A549 (cell line): ENCODE data around the gene SPAG6. TPM values are rescaled to one million over a fixed set of nuclear protein-coding genes. Genes with fewer than 3 reads are reported as not detected.

ENCODE experiments used
- ATAC-seq, 2 experiments: fragments of 200-7000 bp in 1 of 2; fragments of >200 bp in 1 of 2; cut with Nextera tagmentation in 1 of 2; cut with Tn5 transposase in 1 of 2; 3 replicates each; pipeline versions ENCODE4 v1.8.0 to v1.9.1; 2018 to 2020; ENCODE audit warnings: mild to moderate bottlenecking in 1 of 2, moderate library complexity in 1 of 2
- CTCF ChIA-PET: fragments of 300-600 bp; sonication (Branson Sonifier 250); formaldehyde crosslinking; extraction: SDS; loops from one replicate; lab custom pipeline; 2021; ENCODE audit warnings: antibody characterized with exemption, inconsistent platforms; lab: Yijun Ruan, JAX
- POLR2A ChIA-PET: fragments of 350-600 bp; formaldehyde crosslinking; extraction: SDS; loops from one replicate; lab custom pipeline; 2021; ENCODE audit warnings: antibody characterized with exemption, inconsistent platforms; lab: Yijun Ruan, JAX
- DNase-seq, 2 experiments: peaks; one replicate each; pipeline versions ENCODE4 v3.0.0 to v3.0.0-alpha.2; 2011 to 2016; ENCODE audit warnings: low read depth in 1 of 2, low spot score in 1 of 2
- FAIRE-seq: peaks from 2 replicates; lab custom pipeline; 2011; peaks lifted over from hg19 to GRCh38; lab: Jason Lieb, UNC
- H3K27ac ChIP-seq, 2 experiments: fragments of >200 bp; sonication (Bioruptor Twin); formaldehyde crosslinking; 3 replicates each; pipeline ENCODE4 v1.5.1; 2016 to 2017
- H3K4me1 ChIP-seq: fragments of >200 bp; sonication (Bioruptor Twin); formaldehyde crosslinking; 3 replicates; pipeline ENCODE4 v1.6.1; 2016
- H3K4me2 ChIP-seq: fragments of >200 bp; sonication (Bioruptor Twin); formaldehyde crosslinking; 3 replicates; pipeline ENCODE4 v1.6.1; 2016
- H3K4me3 ChIP-seq: fragments of >200 bp; sonication (Bioruptor Twin); formaldehyde crosslinking; 3 replicates; pipeline ENCODE4 v1.5.1; 2016
- H3K9me3 ChIP-seq: fragments of >200 bp; sonication (Bioruptor Twin); formaldehyde crosslinking; 3 replicates; pipeline ENCODE4 v1.6.1; 2016
- CBX2 ChIP-seq: fragments of 200-600 bp; sonication (generic); IDR thresholded peaks from 2 replicates; pipeline ENCODE4 v1.6.1; 2016; ENCODE audit warnings: low read depth, mild to moderate bottlenecking, borderline replicate concordance
- CBX8 ChIP-seq: fragments of 200-600 bp; sonication (generic); IDR thresholded peaks from 2 replicates; pipeline ENCODE4 v1.6.1; 2016
- ESRRA ChIP-seq: fragments of 150-350 bp; IDR thresholded peaks from 2 replicates; pipeline ENCODE4 v1.6.1; 2014; ENCODE audit warnings: mild to moderate bottlenecking, low read length, borderline replicate concordance
- FOSB ChIP-seq: fragments of 250-450 bp; sonication (Bioruptor Pico); IDR thresholded peaks from 2 replicates; pipeline ENCODE4 v1.5.0; 2020; ENCODE audit warnings: mild to moderate bottlenecking, moderate library complexity
- HDAC2 ChIP-seq: fragments of 200-600 bp; sonication (generic); IDR thresholded peaks from 2 replicates; pipeline ENCODE4 v1.6.1; 2016
- HEYL ChIP-seq: fragments of 250-450 bp; sonication (Bioruptor Pico); IDR thresholded peaks from 2 replicates; pipeline ENCODE4 v1.8.0; 2021; ENCODE audit warnings: mild to moderate bottlenecking, moderate library complexity
- HOXA7 ChIP-seq: fragments of 250-450 bp; sonication (Bioruptor Pico); IDR thresholded peaks from 2 replicates; pipeline ENCODE4 v1.5.0; 2020; ENCODE audit warnings: mild to moderate bottlenecking, moderate library complexity
- HOXB13 ChIP-seq: fragments of 250-450 bp; sonication (Bioruptor Pico); IDR thresholded peaks from 2 replicates; pipeline ENCODE4 v1.5.0; 2020; ENCODE audit warnings: low read depth, mild to moderate bottlenecking, moderate library complexity
- HOXB5 ChIP-seq: fragments of 250-450 bp; sonication (Bioruptor Pico); IDR thresholded peaks from 2 replicates; pipeline ENCODE4 v1.5.0; 2020; ENCODE audit warnings: mild to moderate bottlenecking, moderate library complexity
- JUN ChIP-seq, 2 experiments: fragments of >200 bp; sonication (Bioruptor Twin); formaldehyde crosslinking; IDR thresholded peaks; 2 replicates in 1 of 2; 3 replicates in 1 of 2; pipeline ENCODE4 v1.6.1; 2016 to 2017
- NFE2L2 ChIP-seq: fragments of 150-350 bp; conservative IDR thresholded peaks from 2 replicates; pipeline ENCODE4 v1.6.1; 2014; ENCODE audit warnings: low read length
- PHF8 ChIP-seq: fragments of 200-600 bp; sonication (generic); IDR thresholded peaks from 2 replicates; pipeline ENCODE4 v1.6.1; 2016; ENCODE audit warnings: low read depth, mild to moderate bottlenecking, antibody characterized with exemption, moderate library complexity, borderline replicate concordance
- POLR2A ChIP-seq: IDR thresholded peaks from 2 replicates; pipeline ENCODE4 v1.6.1; 2012; ENCODE audit warnings: mild to moderate bottlenecking, low read length
- POLR2AphosphoS2 ChIP-seq: conservative IDR thresholded peaks from 2 replicates; pipeline ENCODE4 v1.6.1; 2012; ENCODE audit warnings: low read length, improper control_type of control experiment, inconsistent platforms
- RAD21 ChIP-seq, 2 experiments: fragments of >200 bp in 1 of 2; sonication (Bioruptor Twin) in 1 of 2; formaldehyde crosslinking in 1 of 2; IDR thresholded peaks in 1 of 2; conservative IDR thresholded peaks in 1 of 2; 2 replicates in 1 of 2; 3 replicates in 1 of 2; pipeline ENCODE4 v1.6.1; 2012 to 2018; ENCODE audit warnings: inconsistent platforms in 1 of 2
- RCOR1 ChIP-seq: fragments of 150-350 bp; IDR thresholded peaks from 2 replicates; pipeline ENCODE4 v1.6.1; 2014; ENCODE audit warnings: antibody characterized with exemption, low read length, low read depth
- RFX5 ChIP-seq: fragments of 450-650 bp; IDR thresholded peaks from 2 replicates; pipeline ENCODE4 v1.7.1; 2014; ENCODE audit warnings: antibody characterized with exemption, mild to moderate bottlenecking, moderate library complexity
- RNF2 ChIP-seq: fragments of 200-600 bp; sonication (generic); IDR thresholded peaks from 2 replicates; pipeline ENCODE4 v1.6.1; 2016; ENCODE audit warnings: low read depth, mild to moderate bottlenecking, antibody characterized with exemption, moderate library complexity, borderline replicate concordance
- TFCP2L1 ChIP-seq: fragments of 250-450 bp; sonication (Bioruptor Pico); IDR thresholded peaks from 2 replicates; pipeline ENCODE4 v1.5.0; 2021; ENCODE audit warnings: mild to moderate bottlenecking
- ZFP36 ChIP-seq: fragments of 450-650 bp; IDR thresholded peaks from 2 replicates; pipeline ENCODE4 v1.6.1; 2014; ENCODE audit warnings: borderline replicate concordance; ENCODE audit not compliant: partially characterized antibody
- ZSCAN20 ChIP-seq: fragments of 250-450 bp; sonication (Bioruptor Pico); IDR thresholded peaks from 2 replicates; pipeline ENCODE4 v1.8.0; 2022; ENCODE audit warnings: mild to moderate bottlenecking, moderate library complexity
- WGBS: methylation state at CpG from one replicate; pipeline ENCODE4 v1.1.6; 2017; ENCODE audit errors: missing lambda C conversion rate; 5-methylcytosine and 5-hydroxymethylcytosine counted together
- polyA plus RNA-seq, 4 experiments: library from polyadenylated mRNA; depleted of rRNA in 3 of 4; stranded (reverse); fragments of >200 nt; fragmentation: RNase III in 1 of 4; extraction: RNeasy Plus Mini Kit Qiagen cat#74134 plus additional on column Dnase treatment in 1 of 4; gene quantifications; 2 replicates in 3 of 4; 3 replicates in 1 of 4; pipeline ENCODE4 v1.2.3, GENCODE V29; 2011 to 2017
- TF ChIP-seq, protein P1 (sequence below): fragments of >200 bp; sonication (Bioruptor Twin); formaldehyde crosslinking; IDR thresholded peaks from 2 replicates; pipeline ENCODE4 v1.6.1; 2016
- TF ChIP-seq, protein P2 (sequence below): fragments of 150-350 bp; IDR thresholded peaks from 2 replicates; pipeline ENCODE4 v1.6.1; 2014; ENCODE audit warnings: low read depth, mild to moderate bottlenecking, low read length
- TF ChIP-seq, protein P3 (sequence below): fragments of 450-650 bp; IDR thresholded peaks from 2 replicates; pipeline ENCODE4 v1.6.1; 2014; ENCODE audit warnings: antibody characterized with exemption

Gene SPAG6
- polyA plus RNA-seq, 2 of the 4 experiments (the other 2 are of a cell fraction) = 0.04 TPM; not detected in 1

GRCh38 chr10:22321156-22321923 is 24.0 kb upstream of the SPAG6 start:
- H3K27ac ChIP-seq = peak overlapping the region; percentile 89 to 91
- H3K4me2 ChIP-seq = peak overlapping the region; percentile 76
- H3K9me3 ChIP-seq = no peaks in the 10 kb centered on the region
- H3K4me3 ChIP-seq = peak overlapping the region; percentile 83
- FAIRE-seq = no peak
- DNase-seq = peak; percentile 46 to 82
- 3% methylated on average over 40 of the region's 114 CpGs for WGBS
- ChIA-PET POLR2A (interaction anchor here (2.0 kb wide), 1 partner anchor 92 kb away, joined by 6 read pairs; no protein-coding TSS in a partner anchor), CTCF (interaction anchor here (1.5 kb wide), 1 partner anchor 310 kb away, joined by 3 read pairs; no protein-coding TSS in a partner anchor)
- TF ChIP-seq JUN (IDR thresholded peaks at IDR 0.05) (peak; percentile 44 to 82; a peak in 2 of 5 replicates), POLR2A (peak; percentile 37; the same call in 1 of the 2 replicates), PHF8 (peak; percentile 87)
- TF ChIP-seq, protein P1, sequence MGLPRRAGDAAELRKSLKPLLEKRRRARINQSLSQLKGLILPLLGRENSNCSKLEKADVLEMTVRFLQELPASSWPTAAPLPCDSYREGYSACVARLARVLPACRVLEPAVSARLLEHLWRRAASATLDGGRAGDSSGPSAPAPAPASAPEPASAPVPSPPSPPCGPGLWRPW = no peak
- peaks cover 33% of the 10 kb centered on the region for H3K4me1 ChIP-seq
- ATAC-seq = peak; percentile 66 to 78

- no peak for FAIRE-seq
- ChIA-PET CTCF (interaction anchor here (1.5 kb wide), 1 partner anchor 311 kb away, joined by 3 read pairs; no protein-coding TSS in a partner anchor), POLR2A (interaction anchor here (1.7 to 2.0 kb wide), 2 partner anchors 18 to 93 kb away, joined by 6 to 7 read pairs; no protein-coding TSS in a partner anchor)
- H3K4me3 ChIP-seq = peak overlapping the region; percentile 66
- 0 out of 6 replicates have a peak, but pooled peaks of 1 of the 2 experiments have one; percentile 17 for ATAC-seq
- H3K9me3 ChIP-seq = no peaks in the 10 kb centered on the region
- WGBS = 2% methylated on average over 24 of the region's 57 CpGs
- H3K4me1 ChIP-seq = peaks cover 37% of the 10 kb centered on the region
- DNase-seq = peak; percentile 32 to 34
- no peak for TF ChIP-seq HOXA7 (CRISPR knock-in tag)
- TF ChIP-seq CBX8 = peak; percentile 85
- TF ChIP-seq ZFP36 = peak; percentile 2
- 0 out of 2 replicates have a peak, but pooled peaks have one; percentile 72 for TF ChIP-seq RNF2
- H3K27ac ChIP-seq = peak overlapping the region; percentile 63 to 91
- H3K4me2 ChIP-seq = peak overlapping the region; percentile 75
Observed at GRCh38 chr10:22321924-22322640, 23.2 kb upstream of the SPAG6 start.

GRCh38 chr10:22322641-22323160 is 22.6 kb upstream of the SPAG6 start:
- Histone ChIP-seq H3K4me2 (peak overlapping the region; percentile 75), H3K27ac (peak overlapping the region in 1 of 2 experiments; percentile 91; a peak in 1 of 6 replicates), H3K4me3 (peak overlapping the region; percentile 66), H3K9me3 (no peaks in the 10 kb centered on the region), H3K4me1 (peaks cover 31% of the 10 kb centered on the region)
- CTCF ChIA-PET = interaction anchor here (1.5 kb wide), 1 partner anchor 312 kb away, joined by 3 read pairs; no protein-coding TSS in a partner anchor
- FAIRE-seq = no peak
- 69% methylated on average over 5 of the region's 5 CpGs for WGBS
- POLR2A ChIA-PET = interaction anchor here (1.7 to 2.0 kb wide), 2 partner anchors 18 to 94 kb away, joined by 6 to 7 read pairs; no protein-coding TSS in a partner anchor
- no peak for ATAC-seq
- no peak for DNase-seq
- TF ChIP-seq HOXB13 (no peak), FOSB (CRISPR knock-in tag) (no peak), NFE2L2 (no peak), HEYL (no peak), CBX2 (no peak), RAD21 (conservative IDR thresholded peaks at IDR 0.05 in 1 of 2, IDR thresholded peaks at IDR 0.05 in 1 of 2) (no peak), POLR2AphosphoS2 (no peak), HDAC2 (no peak), TFCP2L1 (CRISPR knock-in tag) (no peak), HOXB5 (no peak), RCOR1 (no peak), PHF8 (no peak), ESRRA (no peak), JUN (IDR thresholded peaks at IDR 0.05) (no peak), RFX5 (no peak), ZSCAN20 (no peak)
- TF ChIP-seq, protein P2, sequence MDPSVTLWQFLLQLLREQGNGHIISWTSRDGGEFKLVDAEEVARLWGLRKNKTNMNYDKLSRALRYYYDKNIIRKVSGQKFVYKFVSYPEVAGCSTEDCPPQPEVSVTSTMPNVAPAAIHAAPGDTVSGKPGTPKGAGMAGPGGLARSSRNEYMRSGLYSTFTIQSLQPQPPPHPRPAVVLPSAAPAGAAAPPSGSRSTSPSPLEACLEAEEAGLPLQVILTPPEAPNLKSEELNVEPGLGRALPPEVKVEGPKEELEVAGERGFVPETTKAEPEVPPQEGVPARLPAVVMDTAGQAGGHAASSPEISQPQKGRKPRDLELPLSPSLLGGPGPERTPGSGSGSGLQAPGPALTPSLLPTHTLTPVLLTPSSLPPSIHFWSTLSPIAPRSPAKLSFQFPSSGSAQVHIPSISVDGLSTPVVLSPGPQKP = no peak
- TF ChIP-seq, protein P3, sequence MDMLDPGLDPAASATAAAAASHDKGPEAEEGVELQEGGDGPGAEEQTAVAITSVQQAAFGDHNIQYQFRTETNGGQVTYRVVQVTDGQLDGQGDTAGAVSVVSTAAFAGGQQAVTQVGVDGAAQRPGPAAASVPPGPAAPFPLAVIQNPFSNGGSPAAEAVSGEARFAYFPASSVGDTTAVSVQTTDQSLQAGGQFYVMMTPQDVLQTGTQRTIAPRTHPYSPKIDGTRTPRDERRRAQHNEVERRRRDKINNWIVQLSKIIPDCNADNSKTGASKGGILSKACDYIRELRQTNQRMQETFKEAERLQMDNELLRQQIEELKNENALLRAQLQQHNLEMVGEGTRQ = no peak
- TF ChIP-seq, all 56 proteins: peak for 0
